Measurements from ENCODE around the gene ZDHHC14.

- no peak for TF ChIP-seq PATZ1 (CRISPR knock-in tag; IDR thresholded peaks at IDR 0.05; ENCODE audit: borderline replicate concordance)
- TF ChIP-seq, protein P1, sequence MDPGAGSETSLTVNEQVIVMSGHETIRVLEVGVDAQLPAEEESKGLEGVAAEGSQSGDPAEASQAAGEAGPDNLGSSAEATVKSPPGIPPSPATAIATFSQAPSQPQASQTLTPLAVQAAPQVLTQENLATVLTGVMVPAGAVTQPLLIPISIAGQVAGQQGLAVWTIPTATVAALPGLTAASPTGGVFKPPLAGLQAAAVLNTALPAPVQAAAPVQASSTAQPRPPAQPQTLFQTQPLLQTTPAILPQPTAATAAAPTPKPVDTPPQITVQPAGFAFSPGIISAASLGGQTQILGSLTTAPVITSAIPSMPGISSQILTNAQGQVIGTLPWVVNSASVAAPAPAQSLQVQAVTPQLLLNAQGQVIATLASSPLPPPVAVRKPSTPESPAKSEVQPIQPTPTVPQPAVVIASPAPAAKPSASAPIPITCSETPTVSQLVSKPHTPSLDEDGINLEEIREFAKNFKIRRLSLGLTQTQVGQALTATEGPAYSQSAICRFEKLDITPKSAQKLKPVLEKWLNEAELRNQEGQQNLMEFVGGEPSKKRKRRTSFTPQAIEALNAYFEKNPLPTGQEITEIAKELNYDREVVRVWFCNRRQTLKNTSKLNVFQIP (CRISPR knock-in tag; IDR thresholded peaks at IDR 0.05; ENCODE audit: borderline replicate concordance, low read depth), result no peak
- TF ChIP-seq TCF4 (CRISPR knock-in tag; IDR thresholded peaks at IDR 0.05; ENCODE audit: borderline replicate concordance), result no peak
- TF ChIP-seq CREB5 (CRISPR knock-in tag; IDR thresholded peaks at IDR 0.05; ENCODE audit: low read depth), result no peak
- no peak for TF ChIP-seq ISL1 (CRISPR knock-in tag; IDR thresholded peaks at IDR 0.05)
- no peak for TF ChIP-seq TOX (CRISPR knock-in tag; IDR thresholded peaks at IDR 0.05; ENCODE audit: borderline replicate concordance)
- TF ChIP-seq SNAI2 (CRISPR knock-in tag; IDR thresholded peaks at IDR 0.05), result no peak
- TF ChIP-seq ZFP3 (CRISPR knock-in tag; IDR thresholded peaks at IDR 0.05), result no peak
- TF ChIP-seq BACH2 (CRISPR knock-in tag; IDR thresholded peaks at IDR 0.05; ENCODE audit: borderline replicate concordance), result no peak
- no peak for TF ChIP-seq ARNTL (CRISPR knock-in tag; IDR thresholded peaks at IDR 0.05; ENCODE audit: borderline replicate concordance, low read depth)
- TF ChIP-seq RARB (CRISPR knock-in tag; IDR thresholded peaks at IDR 0.05), result no peak
- no peak for TF ChIP-seq OSR1 (CRISPR knock-in tag; IDR thresholded peaks at IDR 0.05)
Measured at GRCh38 chr6:157613011-157613522, 232.1 kb downstream of the ZDHHC14 start.

Measured in SK-N-SH treated with all-trans-retinoic acid at 6 μM for 48 hours (cell line).